Neural crest cell (in vitro differentiated cells): ENCODE measurements around the gene EFCAB12. TPM values are rescaled to one million over a fixed set of nuclear protein-coding genes. Genes with fewer than 3 reads are reported as not detected.
"Not testable (repeated sequence)": the region's sequence is repeated elsewhere in the genome, so short reads cannot be mapped to it uniquely, and the experiment has no call there.

ENCODE experiments used
- DNase-seq: peaks from one replicate; pipeline ENCODE4 v3.0.0; 2021; ENCODE audit warnings: low read depth, mixed read lengths, low spot score
- H3K27ac Mint-ChIP-seq: one replicate; pipeline ENCODE4 v1.8.0; 2021; ENCODE audit warnings: mild to moderate bottlenecking, mixed read lengths; ENCODE audit not compliant: unreplicated experiment
- H3K27me3 Mint-ChIP-seq: 2 replicates; pipeline ENCODE4 v1.8.0; 2021; ENCODE audit warnings: low read depth, mild to moderate bottlenecking, mixed read lengths
- H3K36me3 Mint-ChIP-seq: 2 replicates; pipeline ENCODE4 v1.8.0; 2021; ENCODE audit warnings: low read depth, mild to moderate bottlenecking, mixed read lengths
- H3K4me1 Mint-ChIP-seq: 2 replicates; pipeline ENCODE4 v1.8.0; 2021; ENCODE audit warnings: mixed read lengths
- H3K4me3 Mint-ChIP-seq: one replicate; pipeline ENCODE4 v1.8.0; 2021; ENCODE audit warnings: mild to moderate bottlenecking, mixed read lengths
- H3K9me3 Mint-ChIP-seq: 2 replicates; pipeline ENCODE4 v1.8.0; 2021; ENCODE audit warnings: mixed read lengths
- total RNA-seq: library from RNA; stranded (reverse); gene quantifications from 2 replicates; pipeline ENCODE4 v1.2.1, GENCODE V29; 2021
- TF ChIP-seq, protein P1 (sequence below): fragments of 200-600 bp; sonication (generic); conservative IDR thresholded peaks from 2 replicates; pipeline ENCODE4 v1.5.0; 2021; ENCODE audit warnings: antibody characterized with exemption, mild to moderate bottlenecking

The EFCAB12 gene
- total RNA-seq, 1 donor from 2014 or later: 3.1 TPM

DNA sequence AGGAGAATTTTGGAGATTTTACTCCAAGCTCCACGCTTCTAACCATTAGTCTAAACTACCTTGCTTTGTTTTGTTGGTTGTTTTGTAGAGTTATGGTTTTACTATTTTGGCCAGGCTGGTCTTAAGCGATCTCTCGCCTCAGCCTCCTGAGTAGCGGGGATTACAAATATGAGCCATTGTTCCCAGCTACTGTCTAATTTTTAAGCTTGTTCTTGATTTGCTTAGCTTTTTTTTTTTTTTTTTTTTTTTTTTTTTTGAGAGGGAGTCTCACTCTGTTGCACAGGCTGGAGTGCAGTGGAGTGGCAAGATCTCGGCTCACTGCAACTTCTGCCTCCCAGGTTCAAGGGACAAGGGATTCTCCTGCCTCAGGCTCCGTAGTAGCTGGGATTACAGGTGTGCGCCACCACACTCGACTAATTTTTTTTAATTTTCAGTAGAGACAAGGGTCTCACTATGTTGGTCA, 28.5 kb downstream of the EFCAB12 start:
- peak overlapping the region; percentile 75 for H3K27ac Mint-ChIP-seq
- H3K27me3 Mint-ChIP-seq: no peaks in the 10 kb centered on the region
- DNase-seq: no peak
- H3K4me3 Mint-ChIP-seq: peak overlapping the region; percentile 94
- H3K4me1 Mint-ChIP-seq: peaks cover 22% of the 10 kb centered on the region
- H3K36me3 Mint-ChIP-seq: no peaks in the 10 kb centered on the region
- H3K9me3 Mint-ChIP-seq: no peaks in the 10 kb centered on the region
- TF ChIP-seq, protein P1, sequence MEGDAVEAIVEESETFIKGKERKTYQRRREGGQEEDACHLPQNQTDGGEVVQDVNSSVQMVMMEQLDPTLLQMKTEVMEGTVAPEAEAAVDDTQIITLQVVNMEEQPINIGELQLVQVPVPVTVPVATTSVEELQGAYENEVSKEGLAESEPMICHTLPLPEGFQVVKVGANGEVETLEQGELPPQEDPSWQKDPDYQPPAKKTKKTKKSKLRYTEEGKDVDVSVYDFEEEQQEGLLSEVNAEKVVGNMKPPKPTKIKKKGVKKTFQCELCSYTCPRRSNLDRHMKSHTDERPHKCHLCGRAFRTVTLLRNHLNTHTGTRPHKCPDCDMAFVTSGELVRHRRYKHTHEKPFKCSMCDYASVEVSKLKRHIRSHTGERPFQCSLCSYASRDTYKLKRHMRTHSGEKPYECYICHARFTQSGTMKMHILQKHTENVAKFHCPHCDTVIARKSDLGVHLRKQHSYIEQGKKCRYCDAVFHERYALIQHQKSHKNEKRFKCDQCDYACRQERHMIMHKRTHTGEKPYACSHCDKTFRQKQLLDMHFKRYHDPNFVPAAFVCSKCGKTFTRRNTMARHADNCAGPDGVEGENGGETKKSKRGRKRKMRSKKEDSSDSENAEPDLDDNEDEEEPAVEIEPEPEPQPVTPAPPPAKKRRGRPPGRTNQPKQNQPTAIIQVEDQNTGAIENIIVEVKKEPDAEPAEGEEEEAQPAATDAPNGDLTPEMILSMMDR: no peak

DNA sequence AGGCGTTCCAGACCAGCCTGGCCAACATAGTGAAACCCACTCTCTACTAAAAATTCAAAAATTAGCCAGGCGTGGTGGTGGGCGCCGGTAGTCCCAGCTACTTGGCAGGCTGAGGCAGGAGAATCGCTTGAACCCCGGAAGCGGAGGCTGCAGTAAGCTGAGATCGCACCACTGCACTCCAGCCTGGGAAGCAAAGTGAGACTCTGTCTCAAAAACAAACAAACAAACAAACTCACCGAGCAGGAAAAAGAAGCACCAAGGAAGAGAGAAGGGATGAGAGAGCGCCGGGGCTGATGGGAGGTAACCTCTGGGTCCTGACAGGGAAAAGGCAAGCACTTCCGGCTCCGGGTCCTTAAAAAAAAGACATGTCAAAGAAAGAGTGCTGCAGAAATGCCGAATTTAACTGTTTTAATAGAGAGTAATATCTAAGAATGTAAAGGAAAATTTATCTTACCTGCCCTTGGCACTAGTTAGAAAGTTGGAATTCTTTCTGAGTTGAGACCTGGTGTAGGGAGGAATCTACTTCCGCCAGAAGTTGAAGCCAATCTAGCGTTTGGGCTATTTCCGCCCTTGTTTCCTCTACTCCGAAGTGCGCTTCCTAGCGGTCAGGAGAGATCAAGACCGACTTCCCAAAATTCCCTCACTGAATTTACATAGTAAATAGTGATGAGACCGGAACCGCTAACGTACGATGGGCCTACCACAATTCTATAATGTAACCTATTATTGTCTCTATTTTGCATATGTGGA, 29.1 kb downstream of the EFCAB12 start:
- TF ChIP-seq, protein P1: peak; percentile 79
- DNase-seq: peak; percentile 74
- no peaks in the 10 kb centered on the region for H3K27me3 Mint-ChIP-seq
- no peaks in the 10 kb centered on the region for H3K36me3 Mint-ChIP-seq
- peaks cover 22% of the 10 kb centered on the region for H3K4me1 Mint-ChIP-seq
- H3K4me3 Mint-ChIP-seq: peak overlapping the region; percentile 94
- H3K9me3 Mint-ChIP-seq: no peaks in the 10 kb centered on the region
- H3K27ac Mint-ChIP-seq: peak overlapping the region; percentile 98

DNA sequence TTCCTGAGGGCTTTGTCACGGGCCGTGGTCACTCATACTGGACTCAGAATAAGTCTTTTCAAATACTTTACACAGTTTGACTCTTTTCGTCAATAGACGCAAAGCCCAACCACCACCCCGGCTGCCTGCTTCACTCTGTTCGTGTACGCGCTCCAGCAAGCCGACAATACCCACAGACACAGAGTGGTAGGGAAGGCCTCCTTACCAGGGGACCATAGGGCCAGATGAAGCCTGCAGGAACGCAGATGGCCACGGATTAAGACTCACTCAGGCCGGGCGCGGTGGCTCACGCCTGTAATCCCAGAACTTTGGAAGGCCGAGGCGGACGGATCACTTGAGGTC, 29.7 kb downstream of the EFCAB12 start:
- no peaks in the 10 kb centered on the region for H3K27me3 Mint-ChIP-seq
- peak overlapping the region; percentile 98 for H3K27ac Mint-ChIP-seq
- no peaks in the 10 kb centered on the region for H3K9me3 Mint-ChIP-seq
- H3K36me3 Mint-ChIP-seq: no peaks in the 10 kb centered on the region
- peak; percentile 9 for DNase-seq
- peak overlapping the region; percentile 94 for H3K4me3 Mint-ChIP-seq
- peaks cover 22% of the 10 kb centered on the region for H3K4me1 Mint-ChIP-seq
- TF ChIP-seq, protein P1: no peak

DNA sequence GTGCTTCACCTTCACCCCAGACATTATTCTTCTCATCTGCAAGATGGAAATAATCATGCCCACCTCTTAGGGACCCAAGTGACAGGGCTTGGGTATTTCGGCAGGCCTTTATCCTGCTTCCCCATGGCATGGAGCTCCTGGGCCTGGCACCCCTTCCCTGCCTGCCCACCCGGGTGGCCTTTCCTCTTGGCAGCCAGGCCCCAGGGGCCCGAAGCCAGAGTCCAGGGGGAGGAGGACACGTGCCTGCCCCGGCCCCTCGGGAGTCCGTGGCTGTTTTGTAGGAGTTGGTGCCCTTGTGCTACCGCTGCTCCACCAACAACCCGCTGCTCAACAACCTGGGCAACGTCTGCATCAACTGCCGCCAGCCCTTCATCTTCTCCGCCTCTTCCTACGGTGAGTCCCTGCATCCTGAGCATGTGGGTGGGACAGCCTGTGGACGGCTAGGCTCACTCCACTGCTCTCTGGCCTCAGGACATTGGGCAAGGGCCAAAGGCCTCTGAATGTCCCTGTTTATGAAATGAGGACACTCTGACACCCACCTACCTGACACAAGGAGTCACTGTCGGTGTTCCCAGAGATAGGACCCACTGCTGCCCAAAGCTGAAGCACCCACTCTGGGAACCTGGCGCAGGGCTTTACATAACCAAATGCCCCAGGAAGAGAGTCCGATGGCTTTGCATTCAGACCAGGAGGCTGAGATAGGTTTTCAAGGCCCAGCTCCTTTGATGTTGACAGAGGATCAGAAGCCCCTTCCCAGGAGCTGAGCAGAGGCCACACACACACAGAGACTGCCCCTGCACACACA, 34.5 kb downstream of the EFCAB12 start:
- H3K4me1 Mint-ChIP-seq: peaks cover 17% of the 10 kb centered on the region
- H3K36me3 Mint-ChIP-seq, H3K4me3 Mint-ChIP-seq, H3K27ac Mint-ChIP-seq, H3K27me3 Mint-ChIP-seq, DNase-seq, H3K9me3 Mint-ChIP-seq: not testable (repeated sequence)

DNA sequence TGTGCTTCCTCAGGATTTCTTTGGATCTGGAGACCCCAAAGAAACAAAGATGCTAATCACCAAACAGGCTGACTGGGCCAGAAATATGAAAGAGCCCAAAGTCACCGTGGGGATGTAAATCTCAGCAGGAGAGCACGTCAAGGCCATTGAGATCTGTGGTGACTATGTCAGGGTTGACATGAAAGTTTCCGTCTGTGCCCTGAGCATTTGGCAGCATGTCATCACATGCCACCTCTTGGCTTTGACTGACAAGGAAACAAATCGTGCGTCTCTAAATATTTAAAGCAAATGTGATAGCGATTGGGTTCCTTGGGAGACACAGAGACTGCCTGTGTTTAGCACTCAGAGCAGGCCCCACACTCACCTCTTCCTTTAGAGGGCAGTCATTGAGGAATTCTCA, 35.2 kb downstream of the EFCAB12 start:
- H3K36me3 Mint-ChIP-seq: peaks cover 5% of the 10 kb centered on the region
- H3K27ac Mint-ChIP-seq: no peak overlapping the region
- peaks cover 14% of the 10 kb centered on the region for H3K4me1 Mint-ChIP-seq
- no peak overlapping the region for H3K4me3 Mint-ChIP-seq
- TF ChIP-seq, protein P1: no peak
- DNase-seq: no peak
- no peaks in the 10 kb centered on the region for H3K9me3 Mint-ChIP-seq
- no peaks in the 10 kb centered on the region for H3K27me3 Mint-ChIP-seq

DNA sequence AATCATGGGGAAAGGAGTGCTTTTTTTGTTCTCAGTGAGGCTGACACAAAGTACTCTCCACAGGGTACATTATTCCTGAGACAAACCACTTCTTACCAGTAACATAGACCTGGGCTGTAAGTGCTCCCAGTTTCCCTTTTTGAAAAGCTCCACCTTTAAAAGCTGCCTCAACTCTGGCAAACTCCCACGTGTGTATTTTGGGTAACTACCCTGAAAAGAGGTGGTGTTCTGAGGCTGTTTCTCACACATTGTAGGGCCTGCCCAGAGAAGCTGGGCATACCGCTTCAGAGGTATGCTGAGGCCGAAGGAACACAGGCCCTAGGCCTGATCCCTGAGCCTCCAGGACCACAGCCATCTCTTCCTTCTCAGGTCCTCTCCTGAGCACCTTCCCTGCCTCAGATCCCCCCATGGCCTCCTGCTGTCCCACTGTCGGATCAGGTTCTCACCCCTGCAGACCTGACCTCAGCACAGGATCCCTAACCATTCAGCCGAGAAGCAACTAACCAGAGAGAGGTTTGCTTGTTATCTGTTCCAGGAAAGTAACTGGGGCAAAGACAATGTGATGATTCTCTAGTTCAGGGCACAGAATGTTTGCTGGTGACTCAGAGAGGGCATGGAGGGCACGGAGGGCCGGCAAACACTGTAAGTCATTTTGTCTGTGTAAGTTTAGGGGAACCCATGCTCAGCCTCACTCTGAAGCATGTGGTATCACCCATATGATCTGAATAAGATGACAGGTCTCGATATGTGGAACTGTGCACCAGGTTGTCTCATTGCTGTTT, 36.1 kb downstream of the EFCAB12 start:
- DNase-seq, H3K36me3 Mint-ChIP-seq, H3K9me3 Mint-ChIP-seq, H3K27ac Mint-ChIP-seq, H3K4me3 Mint-ChIP-seq, H3K27me3 Mint-ChIP-seq, H3K4me1 Mint-ChIP-seq: not testable (repeated sequence)

DNA sequence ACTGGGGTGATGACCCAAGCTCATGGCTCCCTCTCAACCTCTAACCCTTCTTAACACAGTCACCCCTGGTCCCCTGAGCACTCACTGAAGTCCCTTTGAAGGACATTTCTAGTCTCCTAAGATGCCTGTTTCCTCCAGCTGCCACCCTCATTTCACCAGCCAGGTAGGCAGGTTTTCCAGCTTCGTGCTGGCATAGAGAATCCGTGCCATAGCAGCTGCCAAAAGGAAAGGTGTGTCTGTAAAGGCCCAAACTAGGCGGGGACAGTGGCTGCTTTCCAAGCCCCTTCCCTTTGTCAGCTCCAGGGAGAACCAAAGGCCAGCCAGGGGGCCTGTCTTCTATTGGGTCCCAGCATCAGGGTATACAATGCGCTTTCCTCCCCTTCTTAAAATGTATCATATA, 36.9 kb downstream of the EFCAB12 start:
- not testable (repeated sequence) for H3K36me3 Mint-ChIP-seq

More for the DNA sequence above, 36.9 kb downstream of the EFCAB12 start:
- not testable (repeated sequence) for DNase-seq, H3K9me3 Mint-ChIP-seq, H3K27ac Mint-ChIP-seq, H3K27me3 Mint-ChIP-seq, H3K4me1 Mint-ChIP-seq, H3K4me3 Mint-ChIP-seq
